ENCODE data around the gene SRPRB.
A peak's percentile ranks its signal among the peaks of the same experiment; 100 is the strongest.
"Not testable (repeated sequence)": the region's sequence is repeated elsewhere in the genome, so short reads cannot be mapped to it uniquely, and the experiment has no call there.

The SRPRB gene

GRCh38 chr3:133779626-133780203 lies 25.9 kb upstream of the SRPRB start:
- no peak for DNase-seq

GRCh38 chr3:133780756-133781155 lies 24.9 kb upstream of the SRPRB start:
- DNase-seq: not testable (repeated sequence)

GRCh38 chr3:133781570-133781969 lies 24.0 kb upstream of the SRPRB start:
- DNase-seq: no peak

DNA sequence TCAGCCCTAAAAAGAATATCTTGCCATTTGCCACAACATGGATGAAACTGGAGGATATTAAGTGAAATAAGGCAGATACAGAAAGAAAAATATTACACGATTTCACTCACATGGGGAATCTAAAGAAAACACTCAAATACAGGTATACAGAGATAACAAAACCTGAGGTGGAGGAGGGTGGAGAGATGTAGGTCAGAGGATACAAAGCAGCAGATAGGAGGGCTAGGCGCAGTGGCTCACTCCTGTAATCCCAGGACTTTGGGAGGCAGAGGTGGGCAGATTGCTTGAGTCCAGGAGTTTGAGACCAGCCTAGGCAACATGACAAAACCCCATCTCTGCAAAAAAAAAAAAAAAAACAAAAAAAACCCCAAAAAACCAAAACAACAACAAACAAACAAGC lies 23.2 kb upstream of the SRPRB start:
- DNase-seq: no peak

DNA sequence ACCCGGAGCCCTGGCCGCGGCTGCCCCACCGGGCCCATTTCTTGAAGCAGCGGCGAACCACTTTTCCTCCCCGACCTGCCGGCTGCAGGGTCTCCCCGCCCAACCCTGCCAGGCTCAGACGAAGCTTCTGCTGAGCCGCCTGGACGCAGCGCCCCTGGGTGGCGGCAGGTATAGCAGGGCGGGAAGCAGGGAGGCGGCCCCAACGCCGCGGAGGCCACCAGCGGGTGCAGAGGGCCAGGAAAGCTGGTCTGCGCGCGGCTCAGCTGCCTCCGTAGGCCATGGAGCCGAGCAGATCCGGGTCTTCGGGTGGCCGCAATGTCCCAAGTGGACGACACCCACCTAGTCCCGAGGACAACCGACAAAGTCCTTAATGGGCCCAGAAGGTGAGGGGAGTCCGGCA lies 21.9 kb upstream of the SRPRB start:
- no peak for DNase-seq

- no peak for DNase-seq
Measured at GRCh38 chr3:133788024-133788423, 17.6 kb upstream of the SRPRB start.

- DNase-seq: no peak
Measured at GRCh38 chr3:133792171-133792763, 13.3 kb upstream of the SRPRB start.

DNA sequence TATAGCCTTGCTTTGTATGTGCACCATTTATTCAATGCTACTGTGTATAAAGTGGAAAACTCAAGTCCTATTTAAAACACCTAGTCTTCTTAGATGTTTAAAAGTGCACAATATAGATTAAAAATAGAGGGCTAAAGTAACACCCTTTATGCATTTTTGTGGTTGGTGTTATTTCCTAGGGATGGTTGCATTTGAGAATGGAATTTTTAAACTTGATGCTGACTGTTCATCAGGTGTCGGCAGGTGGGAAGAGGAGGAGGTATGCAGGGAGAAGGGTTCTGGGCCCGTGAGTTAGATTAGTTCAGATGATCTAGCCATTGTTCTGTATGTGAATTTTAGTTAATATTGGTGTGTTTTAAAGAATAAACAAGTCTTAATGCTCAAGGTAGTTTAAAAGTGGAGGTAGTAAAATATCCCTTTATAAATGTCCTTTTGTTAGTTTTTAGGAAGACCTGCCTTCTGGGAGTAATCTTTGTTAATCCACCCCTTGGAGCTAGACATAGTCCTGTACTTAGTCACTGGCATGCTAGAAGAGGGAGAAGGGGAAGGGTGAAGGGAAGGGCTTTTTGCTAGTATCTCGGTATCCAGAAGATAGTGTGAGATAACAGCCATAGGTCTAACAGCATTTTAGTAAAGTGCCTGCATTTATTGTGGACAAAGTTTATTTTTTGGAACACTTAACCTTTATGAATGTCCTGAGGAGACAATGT lies 8.1 kb upstream of the SRPRB start:
- DNase-seq: no peak

GRCh38 chr3:133799794-133800585 lies 5.6 kb upstream of the SRPRB start:
- peak; percentile 39 for DNase-seq

GRCh38 chr3:133803469-133803868 lies 2.1 kb upstream of the SRPRB start:
- no peak for DNase-seq

GRCh38 chr3:133804896-133805295 lies 719 bp upstream of the SRPRB start:
- DNase-seq: no peak

GRCh38 chr3:133805384-133805701 lies 272 bp upstream of the SRPRB start:
- no peak for DNase-seq

GRCh38 chr3:133812872-133813271 lies 7.3 kb downstream of the SRPRB start:
- DNase-seq: no peak

DNA sequence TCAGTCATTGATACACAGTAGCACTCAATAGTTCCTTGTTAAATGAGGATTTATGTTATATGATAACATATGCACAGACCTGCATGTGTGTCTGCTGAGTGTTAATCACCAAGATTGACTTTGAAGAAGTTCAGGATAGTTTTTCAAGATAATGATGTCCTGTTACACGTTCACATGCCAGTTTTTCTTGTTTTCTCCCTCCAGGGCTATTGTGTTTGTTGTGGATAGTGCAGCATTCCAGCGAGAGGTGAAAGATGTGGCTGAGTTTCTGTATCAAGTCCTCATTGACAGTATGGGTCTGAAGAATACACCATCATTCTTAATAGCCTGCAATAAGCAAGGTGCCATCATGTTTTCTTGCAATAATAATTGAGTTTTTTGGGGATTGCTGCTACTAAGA lies 9.8 kb downstream of the SRPRB start:
- no peak for DNase-seq

- no peak for DNase-seq
Measured at GRCh38 chr3:133820129-133820528, 14.5 kb downstream of the SRPRB start.

- DNase-seq: no peak
Measured at GRCh38 chr3:133820889-133821675, 15.5 kb downstream of the SRPRB start.

GRCh38 chr3:133821767-133822638 lies 16.4 kb downstream of the SRPRB start:
- no peak for DNase-seq

- DNase-seq: no peak
Measured at GRCh38 chr3:133824961-133825485, 19.4 kb downstream of the SRPRB start.

DNA sequence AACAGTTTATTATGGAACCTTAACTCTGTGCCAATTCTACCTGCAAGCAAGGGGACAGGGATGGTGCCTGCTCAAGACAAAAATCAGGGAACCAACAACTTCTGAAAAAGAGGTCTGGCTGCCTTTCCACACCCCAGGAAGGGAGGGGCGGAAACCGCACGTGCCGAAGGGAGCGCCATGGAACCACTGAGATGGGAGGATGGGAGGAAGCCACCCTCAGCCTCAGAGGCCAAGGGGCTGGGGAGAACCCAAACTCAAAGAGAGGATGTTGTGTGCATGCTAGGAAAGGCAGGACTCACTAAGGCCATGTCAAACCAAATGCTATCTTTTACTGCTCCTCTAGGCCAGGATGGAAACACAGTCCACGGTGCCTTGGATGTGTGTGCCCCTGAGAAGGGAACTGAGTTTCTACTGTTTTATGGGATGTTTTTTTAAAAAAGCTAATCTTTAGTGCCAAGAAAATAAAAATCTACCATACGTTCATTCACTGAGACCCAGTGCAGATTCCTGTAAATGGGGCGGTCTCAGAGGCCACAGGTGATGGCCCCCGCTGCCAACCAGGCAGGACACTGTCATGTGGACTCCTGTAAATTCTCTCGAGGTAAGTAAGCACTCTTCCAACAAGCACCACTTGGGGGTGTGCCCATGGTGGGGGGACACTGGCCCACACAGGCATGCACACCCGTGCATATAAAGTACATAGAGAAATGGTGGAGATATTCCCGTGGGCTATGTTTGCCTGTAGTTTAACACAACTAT lies 20.5 kb downstream of the SRPRB start:
- DNase-seq: no peak

DNA sequence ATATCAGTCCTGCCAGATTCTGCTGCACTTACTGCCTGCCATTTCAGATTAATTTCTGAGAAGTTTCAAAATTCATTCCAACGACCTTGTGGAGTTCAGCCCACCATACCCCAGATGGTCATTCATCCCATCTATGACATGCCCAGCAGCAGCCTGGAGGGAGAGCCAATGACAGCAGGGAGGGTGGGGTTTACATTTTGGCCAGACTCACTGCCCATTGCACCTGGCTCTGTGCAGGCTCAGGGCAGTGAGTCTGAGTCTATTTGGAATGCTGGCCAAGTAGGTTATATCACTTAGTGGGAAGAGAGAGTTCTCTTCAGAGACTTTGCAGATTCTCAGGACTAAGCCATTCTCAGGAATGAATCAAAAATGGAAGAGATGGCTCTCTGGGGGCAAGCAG lies 21.5 kb downstream of the SRPRB start:
- DNase-seq: no peak

DNA sequence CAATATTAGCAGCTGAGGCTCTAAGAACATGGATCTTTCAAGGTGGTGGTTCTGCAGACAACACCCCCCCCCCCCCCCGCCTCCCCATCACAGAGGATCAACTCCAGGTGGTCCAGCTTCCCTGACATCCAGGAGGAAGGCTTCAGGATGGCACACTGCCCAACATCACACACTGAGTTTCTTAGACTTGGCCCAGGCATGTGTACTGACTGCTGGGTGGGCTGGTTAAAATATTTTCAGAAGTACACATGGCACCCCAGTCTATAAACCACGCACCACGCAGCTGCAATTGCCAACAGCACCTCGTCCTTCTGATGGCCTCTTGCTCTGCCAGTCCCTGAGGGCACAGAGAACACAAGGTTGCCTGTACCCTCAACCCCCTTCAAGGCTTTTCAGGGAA lies 22.1 kb downstream of the SRPRB start:
- DNase-seq: no peak

Data from GF-D8 (cell line).